MV-4-11 (cell line): Measurements from ENCODE around the gene CD44.

Experiments
- DNase-seq: peaks from one replicate; lab custom pipeline; 2025; lab: John Stamatoyannopoulos, UW

CD44 gene

GRCh38 chr11:35237860-35238715, 99.1 kb downstream of the CD44 start:
- DNase-seq, result peak; percentile 65

DNA sequence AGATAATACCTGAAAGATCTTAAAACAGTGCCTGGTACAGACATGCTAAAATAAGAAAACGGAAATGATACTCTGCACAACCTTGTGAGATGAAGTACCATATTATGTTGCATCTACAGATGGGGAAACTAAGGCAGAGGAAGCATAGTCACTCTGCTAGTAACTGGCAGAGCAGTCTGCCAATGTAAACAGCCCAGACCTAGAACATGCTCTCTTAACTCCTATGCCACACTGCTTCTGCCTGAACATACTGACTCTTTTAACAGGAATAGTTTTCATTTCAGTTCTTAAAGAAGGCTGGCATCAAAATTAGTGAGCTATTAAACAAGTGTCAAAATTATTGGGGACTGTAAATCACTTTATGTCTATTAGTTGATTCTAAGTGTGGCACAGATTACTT, 99.9 kb downstream of the CD44 start:
- no peak for DNase-seq

DNA sequence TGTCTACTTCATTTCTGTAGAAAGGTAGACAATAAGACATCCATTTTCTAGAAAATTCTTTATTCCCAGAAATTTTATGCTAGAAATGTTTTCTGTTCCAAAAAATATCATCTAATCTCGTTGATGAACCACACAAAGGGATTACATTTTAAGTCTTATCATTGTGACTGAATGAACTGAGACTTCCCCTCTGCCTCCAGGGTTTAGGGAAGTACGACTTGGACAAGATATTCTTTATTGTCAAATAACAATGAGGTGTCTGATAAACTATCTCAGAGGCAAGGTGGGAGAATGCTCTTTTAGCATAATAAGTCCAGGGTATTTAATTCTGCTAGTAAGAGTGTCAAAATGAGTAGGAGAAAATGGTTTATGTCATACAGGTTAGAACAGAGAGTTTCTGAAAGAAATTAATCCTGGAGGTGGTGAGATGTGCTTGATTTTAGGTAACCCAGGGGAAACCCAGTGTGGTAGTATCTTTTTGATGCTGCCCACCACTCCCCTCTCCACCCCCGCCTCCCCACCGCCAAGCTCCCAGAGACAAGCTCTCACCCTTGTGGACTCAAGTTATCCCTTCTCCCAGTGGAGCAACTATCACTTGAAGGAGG, 100.6 kb downstream of the CD44 start:
- DNase-seq, result peak; percentile 52

GRCh38 chr11:35241083-35241482, 102.1 kb downstream of the CD44 start:
- DNase-seq, result no peak

GRCh38 chr11:35241531-35241930, 102.6 kb downstream of the CD44 start:
- no peak for DNase-seq

GRCh38 chr11:35242412-35243242, 103.7 kb downstream of the CD44 start:
- peak; percentile 37 for DNase-seq

GRCh38 chr11:35243774-35244173, 104.8 kb downstream of the CD44 start:
- DNase-seq, result no peak

- no peak for DNase-seq
These were observed 106.1 kb downstream of the CD44 start for GRCh38 chr11:35245056-35245455.

- DNase-seq, result no peak
These were observed 106.8 kb downstream of the CD44 start for GRCh38 chr11:35245786-35246185.

GRCh38 chr11:35246745-35247144, 107.8 kb downstream of the CD44 start:
- DNase-seq, result no peak

- DNase-seq, result no peak
These were observed 108.5 kb downstream of the CD44 start for GRCh38 chr11:35247428-35247827.

DNA sequence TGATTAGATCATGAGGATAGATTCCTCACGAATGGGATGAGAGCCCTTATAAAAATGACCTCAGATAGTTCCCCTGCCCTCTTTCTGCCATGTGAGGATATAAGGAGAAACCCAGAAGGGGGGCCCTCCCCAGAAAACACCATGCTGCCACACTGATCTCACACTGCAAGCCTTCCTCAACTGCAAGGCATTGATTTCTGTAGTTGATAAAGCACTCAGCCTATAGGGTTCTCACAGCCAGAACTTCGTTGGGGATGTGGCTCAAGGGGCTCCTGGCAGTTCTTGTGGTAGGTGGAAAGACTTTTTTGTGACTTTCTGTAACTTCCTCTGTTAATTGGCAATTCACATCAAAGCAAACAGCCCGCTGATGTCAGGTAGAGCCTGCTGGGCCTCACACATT, 108.9 kb downstream of the CD44 start:
- no peak for DNase-seq

GRCh38 chr11:35248558-35249323, 109.8 kb downstream of the CD44 start:
- DNase-seq, result no peak

GRCh38 chr11:35250192-35250591, 111.2 kb downstream of the CD44 start:
- DNase-seq, result no peak

GRCh38 chr11:35250621-35251020, 111.7 kb downstream of the CD44 start:
- peak; percentile 67 for DNase-seq

GRCh38 chr11:35253237-35253636, 114.3 kb downstream of the CD44 start:
- DNase-seq, result no peak

GRCh38 chr11:35255514-35255913, 116.5 kb downstream of the CD44 start:
- no peak for DNase-seq

DNA sequence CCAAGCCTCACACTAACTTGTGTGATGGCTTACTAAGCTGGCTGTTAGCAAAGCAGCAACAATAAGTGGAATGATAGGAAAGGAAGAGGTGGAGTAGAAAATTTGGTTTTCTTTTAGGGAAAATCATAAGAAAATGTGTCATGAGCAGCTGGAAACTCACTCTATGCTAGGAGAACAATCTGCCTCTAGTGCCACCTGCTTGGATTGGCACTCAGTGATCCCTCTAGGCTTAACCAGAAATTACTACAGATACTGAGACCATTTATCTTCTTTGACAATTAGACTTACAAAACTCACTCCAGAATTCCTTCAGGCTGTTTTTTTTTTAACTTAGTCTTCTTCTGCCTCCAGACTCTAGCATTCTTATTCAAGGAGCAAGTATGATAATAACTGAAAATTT, 117.3 kb downstream of the CD44 start:
- DNase-seq, result no peak

DNA sequence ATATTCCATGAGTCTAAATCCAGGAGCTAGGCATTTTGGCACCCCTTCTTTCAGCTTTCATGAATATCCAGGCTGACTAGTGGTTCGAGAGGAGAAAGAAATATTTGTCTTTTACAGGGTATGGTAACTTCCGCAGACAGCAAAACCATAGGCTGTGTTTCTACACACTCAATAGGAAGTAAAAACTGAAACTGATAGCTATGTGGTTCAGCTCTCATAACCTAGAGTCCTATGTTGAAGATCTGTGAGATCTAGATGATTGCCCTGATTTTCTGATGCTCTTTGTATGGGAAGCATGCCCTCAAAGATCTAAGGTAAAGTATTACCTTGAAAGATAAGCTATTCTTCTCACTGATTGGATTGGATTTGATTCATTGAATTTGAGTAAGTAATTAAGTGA, 118.3 kb downstream of the CD44 start:
- DNase-seq, result peak; percentile 72

GRCh38 chr11:35259529-35259928, 120.6 kb downstream of the CD44 start:
- no peak for DNase-seq

DNA sequence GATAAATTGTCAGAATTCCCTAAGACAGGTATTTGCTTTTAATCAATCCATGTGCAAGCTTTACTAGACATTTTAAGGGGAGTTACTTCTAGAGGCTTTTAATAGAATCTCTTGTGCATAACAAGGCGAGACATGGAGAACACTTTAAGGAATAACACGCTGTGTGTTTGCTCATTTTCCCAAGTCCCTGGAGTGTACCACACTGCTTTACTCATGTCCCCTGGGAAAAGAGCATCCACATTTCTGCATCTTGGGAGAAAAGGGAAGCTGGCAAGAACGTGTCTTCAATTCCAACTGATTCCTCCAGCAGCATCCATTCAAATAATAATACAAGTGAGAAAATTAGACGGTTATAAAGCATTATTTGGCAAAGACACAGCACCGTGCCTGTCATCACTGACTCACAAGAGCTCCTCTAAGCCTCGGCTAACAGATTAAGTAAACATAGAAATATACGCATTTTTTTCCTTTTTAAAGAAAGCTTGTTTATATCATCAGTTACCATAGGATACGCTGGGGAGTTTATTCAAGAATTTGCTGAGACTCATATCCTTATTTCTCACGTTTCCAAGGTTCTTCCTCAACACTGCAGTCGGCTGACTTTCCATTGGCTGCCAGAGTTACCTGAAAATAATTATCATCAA, 121.5 kb downstream of the CD44 start:
- DNase-seq, result no peak
